OCI-LY3 (cell line): ENCODE results near the gene RNU7-1.

Experiments
- H2AFZ ChIP-seq: fragments of 200-600, 300-600 bp; shearing (Covaris generic); 2 replicates; pipeline ENCODE4 v1.6.0; 2014; ENCODE audit warnings: antibody characterized with exemption, low read depth, low read length
- H3K27ac ChIP-seq: fragments of 200-600, 300-600 bp; sonication (generic); 2 replicates; pipeline ENCODE4 v1.5.1; 2014; ENCODE audit warnings: mild to moderate bottlenecking, low read length, moderate library complexity, mixed read lengths
- H3K27me3 ChIP-seq: fragments of 200-600, 300-600 bp; sonication (generic); 2 replicates; pipeline ENCODE4 v1.6.1; 2014; ENCODE audit warnings: low read depth, low read length, mixed read lengths
- H3K36me3 ChIP-seq: fragments of 200-600, 300-600 bp; sonication (generic); replicated peaks from 2 replicates; pipeline ENCODE3; 2014; ENCODE audit warnings: low read depth, low read length, mixed read lengths
- H3K4me1 ChIP-seq: fragments of 300-600, 200-600 bp; sonication (generic); 2 replicates; pipeline ENCODE4 v1.6.1; 2014; ENCODE audit warnings: low read length, mixed read lengths
- H3K4me2 ChIP-seq: fragments of 200-600, 300-600 bp; sonication (generic); 2 replicates; pipeline ENCODE4 v1.6.1; 2014; ENCODE audit warnings: low read length, mixed read lengths
- H3K4me3 ChIP-seq: fragments of 300-600, 200-600 bp; sonication (generic); 2 replicates; pipeline ENCODE4 v1.5.1; 2014; ENCODE audit warnings: antibody characterized with exemption, mild to moderate bottlenecking, low read length, moderate library complexity
- H3K79me2 ChIP-seq: fragments of 300-600, 200-600 bp; shearing (Covaris generic); 2 replicates; pipeline ENCODE4 v1.6.1; 2014; ENCODE audit warnings: mild to moderate bottlenecking, low read length, mixed read lengths
- H3K9ac ChIP-seq: fragments of 300-600, 200-600 bp; shearing (Covaris generic); 2 replicates; pipeline ENCODE4 v1.6.0; 2014; ENCODE audit warnings: mild to moderate bottlenecking, low read length, moderate library complexity
- H3K9me3 ChIP-seq: fragments of 200-600, 300-600 bp; shearing (Covaris generic); 2 replicates; pipeline ENCODE4 v1.6.1; 2014; ENCODE audit warnings: low read length, mixed read lengths; ENCODE audit not compliant: insufficient read depth
- H4K20me1 ChIP-seq: fragments of 200-600, 300-600 bp; sonication (generic); 2 replicates; pipeline ENCODE4 v1.6.1; 2016; ENCODE audit warnings: low read length, mixed read lengths; ENCODE audit not compliant: insufficient read depth
- CTCF ChIP-seq: fragments of 200-600, 300-600 bp; sonication (generic); IDR thresholded peaks from 2 replicates; pipeline ENCODE4 v1.5.1; 2014; ENCODE audit warnings: antibody characterized with exemption, low read length, low read depth
- EZH2phosphoT487 ChIP-seq: fragments of 200-600 bp; shearing (Covaris generic); IDR thresholded peaks from 2 replicates; pipeline ENCODE4 v1.6.1; 2018; ENCODE audit warnings: antibody characterized with exemption, mixed run types, low read depth

The RNU7-1 gene

DNA sequence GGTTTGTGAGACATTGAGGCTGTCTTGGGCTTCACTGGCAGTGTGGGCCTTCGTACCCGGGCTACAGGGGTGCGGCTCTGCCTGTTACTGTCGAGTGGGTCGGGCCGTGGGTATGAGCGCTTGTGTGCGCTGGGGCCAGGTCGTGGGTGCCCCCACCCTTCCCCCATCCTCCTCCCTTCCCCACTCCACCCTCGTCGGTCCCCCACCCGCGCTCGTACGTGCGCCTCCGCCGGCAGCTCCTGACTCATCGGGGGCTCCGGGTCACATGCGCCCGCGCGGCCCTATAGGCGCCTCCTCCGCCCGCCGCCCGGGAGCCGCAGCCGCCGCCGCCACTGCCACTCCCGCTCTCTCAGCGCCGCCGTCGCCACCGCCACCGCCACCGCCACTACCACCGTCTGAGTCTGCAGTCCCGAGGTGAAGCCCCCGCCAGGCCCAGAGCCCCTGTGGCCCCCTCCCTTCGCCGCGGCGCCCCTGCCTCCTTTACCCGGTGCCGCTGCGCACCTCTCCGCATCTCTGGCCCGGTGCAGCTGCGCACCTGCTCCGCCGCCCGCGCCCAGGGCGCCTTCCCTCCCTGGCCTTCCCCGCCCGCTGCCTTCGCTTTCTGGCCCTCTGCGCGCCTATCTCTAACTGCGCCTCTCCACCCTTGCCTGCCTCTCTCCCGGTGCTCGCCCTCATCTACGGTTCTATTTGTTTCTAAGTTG, 29.2 kb upstream of the RNU7-1 start, which contains the start of gene ENO2:
TSS of gene ENO2 (plus strand) at position 335 of the 701 bp plus-strand sequence. CDS start 1,253 bp downstream, outside the sequence.
- TF ChIP-seq CTCF: no peak
- no peak for TF ChIP-seq EZH2phosphoT487
- peak within 1 kb of the TSS; percentile 40; the same call in 1 of the 2 replicates for H3K27ac ChIP-seq
- H3K9me3 ChIP-seq: no peaks in the 10 kb centered on the region
- H3K4me3 ChIP-seq: peak within 1 kb of the TSS; percentile 89
- H3K79me2 ChIP-seq: peaks cover 13% of the 10 kb centered on the region
- H3K4me1 ChIP-seq: peaks cover 14% of the 10 kb centered on the region
- H4K20me1 ChIP-seq: 0 out of 2 replicates have a peak, but pooled peaks cover 9% of the 10 kb centered on the region
- peak within 1 kb of the TSS; percentile 96 for H3K4me2 ChIP-seq
- H3K36me3 ChIP-seq: peaks cover 24% of the 10 kb centered on the region
- H2AFZ ChIP-seq: peak within 1 kb of the TSS; percentile 94
- H3K27me3 ChIP-seq: no peaks in the 10 kb centered on the region
- peak within 1 kb of the TSS; percentile 82 for H3K9ac ChIP-seq

- TF ChIP-seq CTCF (no peak), EZH2phosphoT487 (no peak)
- H3K9ac ChIP-seq: peak overlapping the region; percentile 82
- peak overlapping the region; percentile 89 for H3K4me3 ChIP-seq
- peaks cover 31% of the 10 kb centered on the region for H3K36me3 ChIP-seq
- H2AFZ ChIP-seq: peak overlapping the region; percentile 94; the same call in 1 of the 2 replicates
- peaks cover 13% of the 10 kb centered on the region for H3K79me2 ChIP-seq
- H3K4me1 ChIP-seq: peaks cover 14% of the 10 kb centered on the region
- peak overlapping the region; percentile 17; the same call in 1 of the 2 replicates for H3K27ac ChIP-seq
- 0 out of 2 replicates have a peak, but pooled peaks cover 11% of the 10 kb centered on the region for H4K20me1 ChIP-seq
- peak overlapping the region; percentile 96 for H3K4me2 ChIP-seq
- no peaks in the 10 kb centered on the region for H3K27me3 ChIP-seq
- H3K9me3 ChIP-seq: no peaks in the 10 kb centered on the region
Measured at GRCh38 chr12:6914947-6915788, 28.4 kb upstream of the RNU7-1 start.

DNA sequence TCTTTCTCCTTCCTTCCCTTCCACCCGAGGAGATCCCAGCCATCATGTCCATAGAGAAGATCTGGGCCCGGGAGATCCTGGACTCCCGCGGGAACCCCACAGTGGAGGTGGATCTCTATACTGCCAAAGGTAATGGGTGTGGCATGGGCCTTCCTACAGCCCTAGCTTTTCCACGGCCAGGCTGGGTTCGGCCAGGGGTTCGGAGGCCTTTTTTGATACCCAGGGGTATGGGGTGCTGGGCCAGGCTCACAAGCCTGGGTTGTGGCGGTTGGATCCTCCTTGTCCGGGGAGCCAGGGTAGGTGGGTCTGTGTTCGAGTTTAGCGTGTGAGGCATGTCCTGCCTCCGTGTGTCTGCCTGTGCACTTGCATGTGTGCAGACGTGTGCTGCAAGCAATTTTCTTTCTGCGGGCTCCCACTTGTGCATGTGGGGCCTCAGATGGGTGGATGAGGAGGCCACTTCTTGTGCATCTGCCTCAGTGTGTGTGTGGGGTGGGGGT, 27.8 kb upstream of the RNU7-1 start:
- Histone ChIP-seq H3K4me1 (peaks cover 14% of the 10 kb centered on the region), H3K9ac (no peak overlapping the region), H3K9me3 (no peaks in the 10 kb centered on the region), H3K4me3 (peak overlapping the region; percentile 89), H3K36me3 (peaks cover 31% of the 10 kb centered on the region), H3K4me2 (peak overlapping the region; percentile 96), H3K79me2 (peaks cover 13% of the 10 kb centered on the region), H3K27me3 (no peaks in the 10 kb centered on the region), H3K27ac (no peak overlapping the region), H4K20me1 (0 out of 2 replicates have a peak, but pooled peaks cover 11% of the 10 kb centered on the region), H2AFZ (no peak overlapping the region)
- no peak for TF ChIP-seq CTCF
- no peak for TF ChIP-seq EZH2phosphoT487
